Spleen (tissue), 11 donors: Measurements from ENCODE around the gene NKX2-4. TPM values are rescaled to one million over a fixed set of nuclear protein-coding genes. Genes with fewer than 3 reads are reported as not detected.
"Not testable (repeated sequence)": the region's sequence is repeated elsewhere in the genome, so short reads cannot be mapped to it uniquely, and the experiment has no call there.

Source experiments
- DNase-seq: peaks from one replicate; pipeline ENCODE4 v3.0.0-alpha.2; 2020
- H3K27ac ChIP-seq, 8 donors: fragments of 200-600 bp; sonication (generic) in 7 of 8; 1 replicate in 4 of 8; 2 replicates in 4 of 8; pipeline versions ENCODE4 v1.5.0 to v1.8.0; 2016 to 2021; ENCODE audit warnings: inconsistent platforms in 4 of 8, mild to moderate bottlenecking in 4 of 8, moderate library complexity in 1 of 8
- H3K27me3 ChIP-seq, 7 donors: fragments of 200-600 bp; sonication (generic) in 6 of 7; replicated peaks in 1 of 7; 1 replicate in 4 of 7; 2 replicates in 3 of 7; pipeline versions ENCODE4 v1.5.0 to v1.8.0; 2016 to 2021; ENCODE audit warnings: inconsistent platforms in 3 of 7, mild to moderate bottlenecking in 1 of 7
- H3K36me3 ChIP-seq, 6 donors: fragments of 200-600 bp; sonication (generic) in 5 of 6; 1 replicate in 4 of 6; 2 replicates in 2 of 6; pipeline versions ENCODE4 v1.5.0 to v1.8.0; 2016 to 2021; ENCODE audit warnings: inconsistent platforms in 2 of 6
- H3K4me1 ChIP-seq, 6 donors: fragments of 200-600 bp; sonication (generic) in 5 of 6; 1 replicate in 3 of 6; 2 replicates in 3 of 6; pipeline versions ENCODE4 v1.5.0 to v1.8.0; 2016 to 2021; ENCODE audit warnings: inconsistent platforms in 3 of 6
- H3K4me3 ChIP-seq, 8 donors: fragments of 200-600 bp; sonication (generic) in 7 of 8; 1 replicate in 4 of 8; 2 replicates in 4 of 8; pipeline versions ENCODE4 v1.5.0 to v1.8.0; 2016 to 2021; ENCODE audit warnings: inconsistent platforms in 4 of 8, mild to moderate bottlenecking in 4 of 8, moderate library complexity in 2 of 8
- H3K9me3 ChIP-seq, 8 donors: fragments of 200-600 bp; sonication (generic) in 7 of 8; 1 replicate in 4 of 8; 2 replicates in 4 of 8; pipeline versions ENCODE4 v1.5.0 to v1.8.0; 2016 to 2021; ENCODE audit warnings: inconsistent platforms in 4 of 8
- CTCF ChIP-seq, 11 experiments: fragments of 200-600 bp in 7 of 11; fragments of 450-650 bp in 4 of 11; sonication (generic) in 4 of 11; IDR thresholded peaks in 8 of 11; conservative IDR thresholded peaks in 3 of 11; 1 replicate in 7 of 11; 2 replicates in 4 of 11; pipeline versions ENCODE4 v1.4.0 to v1.8.0; 2016 to 2021; ENCODE audit warnings: antibody characterized with exemption in 11 of 11, inconsistent platforms in 4 of 11, mild to moderate bottlenecking in 1 of 11
- POLR2A ChIP-seq, 3 donors: fragments of 450-650 bp; IDR thresholded peaks; one replicate each; pipeline ENCODE4 v1.5.1; 2017; ENCODE audit warnings: antibody characterized with exemption in 3 of 3, mild to moderate bottlenecking in 1 of 3
- POLR2AphosphoS5 ChIP-seq, 3 donors: sonication (generic); formaldehyde crosslinking; IDR thresholded peaks; one replicate each; pipeline ENCODE4 v1.5.1; 2017; ENCODE audit warnings: antibody characterized with exemption in 3 of 3
- WGBS, 5 donors: extraction: QIAGEN DNeasy Blood & Tissue Kit in 3 of 5; methylation state at CpG; one replicate each; pipeline versions ENCODE4 v1.1.5 to v1.1.7; 2013 to 2018; 5-methylcytosine and 5-hydroxymethylcytosine counted together
- intact Hi-C: fragments of 100-400 bp; cut with DNase I; formaldehyde crosslinking; loops from one replicate; pipeline ENCODE4 v1.15.0; 2023; ENCODE audit warnings: low total_unique reads
- polyA plus RNA-seq, 3 donors: library from polyadenylated mRNA; stranded (reverse); fragments of 200-250 nt; gene quantifications; one replicate each; pipeline ENCODE4 v1.2.1, GENCODE V29; 2013
- total RNA-seq, 7 donors: library from RNA; depleted of rRNA in 3 of 7; stranded (reverse); fragments of >200 nt in 3 of 7; fragmentation: NEBNext Ultra II Directional in 4 of 7; extraction: Animal tissue kit (Norgen Biotek cat#: 25700) in 4 of 7; gene quantifications; one replicate each; pipeline versions ENCODE4 v1.1.0 to v1.2.1, GENCODE V29; 2016 to 2021
- donor health status: healthy with polysubstance abuse.
- donor health status: DM: no; HTN: no; CAD: no; lungs with moderate emphysema.
- donor health status: DM: no; HTN: no; CAD: no.
- donor health status: Bipolar disorder and iron deficiency.
- donor health status: healthy.
- donor health status: DM: no; HTN: no; CAD: no.
- donor health status: DM: yes; HTN: yes; CAD: no.

The NKX2-4 gene
- total and polyA plus RNA-seq, 10 donors, result not detected

- TF ChIP-seq POLR2A (IDR thresholded peaks at IDR 0.05) (no peak), POLR2AphosphoS5 (IDR thresholded peaks at IDR 0.05) (no peak), CTCF (IDR thresholded peaks at IDR 0.05 in 8 of 11, conservative IDR thresholded peaks at IDR 0.05 in 3 of 11) (no peak)
- no peak overlapping the region for H3K27ac ChIP-seq
- 74 to 83% (median 79%) methylated on average over 4 of the region's 4 CpGs for WGBS, 5 donors
- no peak overlapping the region for H3K4me3 ChIP-seq
- no peaks in the 10 kb centered on the region for H3K4me1 ChIP-seq
- peaks cover 2 to 71% (median 61%) of the 10 kb centered on the region in 8 donors for H3K9me3 ChIP-seq
- H3K36me3 ChIP-seq, result no peaks in the 10 kb centered on the region
- no peak for DNase-seq
- intact Hi-C loops, result no loop called here
- H3K27me3 ChIP-seq, result peaks cover 0 to 15% (median 0%) of the 10 kb centered on the region in 7 donors
Measured at GRCh38 chr20:21424846-21425245, 27.5 kb upstream of the NKX2-4 start.

GRCh38 chr20:21423712-21424111 lies 26.4 kb upstream of the NKX2-4 start:
- DNase-seq, H3K27ac ChIP-seq, H3K36me3 ChIP-seq, H3K4me3 ChIP-seq, H3K27me3 ChIP-seq, H3K4me1 ChIP-seq, intact Hi-C loops: not testable (repeated sequence)
- H3K9me3 ChIP-seq, result peaks cover 2 to 82% (median 70%) of the 10 kb centered on the region in 8 donors
- WGBS, 5 donors, result 91 to 97% (median 94%) methylated on average over 1 of the region's 1 CpG

- Histone ChIP-seq H3K36me3 (no peaks in the 10 kb centered on the region), H3K9me3 (peaks cover 2 to 82% (median 70%) of the 10 kb centered on the region in 8 donors), H3K4me3 (no peak overlapping the region), H3K27ac (no peak overlapping the region), H3K4me1 (no peaks in the 10 kb centered on the region), H3K27me3 (peaks cover 0 to 4% (median 0%) of the 10 kb centered on the region in 7 donors)
- no peak for TF ChIP-seq CTCF (IDR thresholded peaks at IDR 0.05 in 8 of 11, conservative IDR thresholded peaks at IDR 0.05 in 3 of 11)
- no peak for TF ChIP-seq POLR2A (IDR thresholded peaks at IDR 0.05)
- TF ChIP-seq POLR2AphosphoS5 (IDR thresholded peaks at IDR 0.05), result no peak
- no peak for DNase-seq
- WGBS, 5 donors, result 87 to 94% (median 92%) methylated on average over 4 of the region's 4 CpGs
- intact Hi-C loops, result no loop called here
Measured at GRCh38 chr20:21421601-21422236, 24.4 kb upstream of the NKX2-4 start.

- H3K36me3 ChIP-seq, H3K27ac ChIP-seq, H3K4me3 ChIP-seq, intact Hi-C loops, H3K4me1 ChIP-seq, DNase-seq: not testable (repeated sequence)
- 63 to 82% (median 74%) methylated on average over 2 of the region's 2 CpGs for WGBS, 5 donors
- Histone ChIP-seq H3K27me3 (peaks cover 0 to 11% (median 4%) of the 10 kb centered on the region in 7 donors), H3K9me3 (peaks cover 0 to 62% (median 45%) of the 10 kb centered on the region in 8 donors)
Measured at GRCh38 chr20:21419147-21419546, 21.8 kb upstream of the NKX2-4 start.

GRCh38 chr20:21413996-21414395 lies 16.7 kb upstream of the NKX2-4 start:
- H3K4me1 ChIP-seq, H3K4me3 ChIP-seq, H3K36me3 ChIP-seq, H3K27ac ChIP-seq, DNase-seq, intact Hi-C loops: not testable (repeated sequence)
- H3K9me3 ChIP-seq, result peaks cover 0 to 29% (median 17%) of the 10 kb centered on the region in 8 donors
- H3K27me3 ChIP-seq, result peaks cover 0 to 45% (median 6%) of the 10 kb centered on the region in 7 donors
- WGBS, 5 donors, result 35 to 57% (median 41%) methylated on average over 2 to 3 of the region's 3 CpGs
